SU-DHL-6 (cell line): ENCODE measurements around the gene DTHD1.

Experiments used
- H2AFZ ChIP-seq: fragments of 200-600 bp; sonication (generic); 2 replicates; pipeline ENCODE4 v1.6.1; 2014; ENCODE audit warnings: low read depth, mild to moderate bottlenecking, moderate library complexity, mixed read lengths, antibody characterized with exemption, low read length; ENCODE audit not compliant: severe bottlenecking
- H3F3A ChIP-seq: fragments of 200-600 bp; shearing (Covaris generic); 2 replicates; pipeline ENCODE4 v1.6.0; 2016; ENCODE audit warnings: antibody characterized with exemption, mild to moderate bottlenecking; ENCODE audit not compliant: insufficient read depth
- H3K27ac ChIP-seq: fragments of 200-600 bp; sonication (generic); 2 replicates; pipeline ENCODE4 v1.5.1; 2016; ENCODE audit warnings: low read depth, mild to moderate bottlenecking, low read length, moderate library complexity, mixed read lengths
- H3K27me3 ChIP-seq: fragments of 200-600 bp; sonication (generic), shearing (Covaris generic); 2 replicates; pipeline ENCODE4 v1.6.0; 2014; ENCODE audit warnings: mild to moderate bottlenecking, low read length
- H3K36me3 ChIP-seq: fragments of 200-600 bp; sonication (generic); 2 replicates; pipeline ENCODE4 v1.6.1; 2014; ENCODE audit warnings: mild to moderate bottlenecking, low read length, mixed read lengths
- H3K4me2 ChIP-seq: fragments of 300-600, 200-600 bp; shearing (Covaris generic), sonication (generic); 2 replicates; pipeline ENCODE4 v1.6.0; 2014; ENCODE audit warnings: low read length, low read depth, mild to moderate bottlenecking; ENCODE audit not compliant: poor library complexity, severe bottlenecking
- H3K4me3 ChIP-seq: fragments of 200-600 bp; sonication (generic); 2 replicates; pipeline ENCODE4 v1.5.1; 2014; ENCODE audit warnings: antibody characterized with exemption, low read length, mild to moderate bottlenecking, mixed read lengths; ENCODE audit not compliant: insufficient read depth, poor library complexity, severe bottlenecking
- H3K79me2 ChIP-seq: fragments of 200-600 bp; sonication (generic); 2 replicates; pipeline ENCODE4 v1.6.1; 2014; ENCODE audit warnings: mild to moderate bottlenecking, low read length, moderate library complexity; ENCODE audit not compliant: insufficient read depth
- H3K9ac ChIP-seq: fragments of 200-600 bp; sonication (generic); 2 replicates; pipeline ENCODE4 v1.7.0; 2014; ENCODE audit warnings: mild to moderate bottlenecking, low read length
- H3K9me2 ChIP-seq: fragments of 200-600 bp; sonication (generic); replicated peaks from 2 replicates; pipeline ENCODE4 v1.6.1; 2014; ENCODE audit warnings: low read length; ENCODE audit not compliant: insufficient read depth
- H3K9me3 ChIP-seq: fragments of 200-600 bp; sonication (generic); 2 replicates; pipeline ENCODE4 v1.6.1; 2014; ENCODE audit warnings: low read length, mixed read lengths; ENCODE audit not compliant: insufficient read depth
- H4K20me1 ChIP-seq: fragments of 200-600 bp; sonication (generic); 2 replicates; pipeline ENCODE4 v1.6.1; 2014; ENCODE audit warnings: low read depth, mild to moderate bottlenecking, antibody characterized with exemption, low read length, moderate library complexity, mixed read lengths
- EZH2phosphoT487 ChIP-seq: fragments of 200-600 bp; sonication (generic), shearing (Covaris generic); conservative IDR thresholded peaks from 2 replicates; pipeline ENCODE4 v1.6.1; 2018; ENCODE audit warnings: mild to moderate bottlenecking, antibody characterized with exemption, low read length, moderate library complexity, mixed read lengths
- TF ChIP-seq, protein P1 (sequence below): fragments of 200-600 bp; sonication (generic); IDR thresholded peaks from one replicate; pipeline ENCODE4 v1.5.1; 2017; ENCODE audit warnings: antibody characterized with exemption, mild to moderate bottlenecking, low read length, moderate library complexity; ENCODE audit not compliant: insufficient read depth, poor library complexity, severe bottlenecking

The DTHD1 gene

DNA sequence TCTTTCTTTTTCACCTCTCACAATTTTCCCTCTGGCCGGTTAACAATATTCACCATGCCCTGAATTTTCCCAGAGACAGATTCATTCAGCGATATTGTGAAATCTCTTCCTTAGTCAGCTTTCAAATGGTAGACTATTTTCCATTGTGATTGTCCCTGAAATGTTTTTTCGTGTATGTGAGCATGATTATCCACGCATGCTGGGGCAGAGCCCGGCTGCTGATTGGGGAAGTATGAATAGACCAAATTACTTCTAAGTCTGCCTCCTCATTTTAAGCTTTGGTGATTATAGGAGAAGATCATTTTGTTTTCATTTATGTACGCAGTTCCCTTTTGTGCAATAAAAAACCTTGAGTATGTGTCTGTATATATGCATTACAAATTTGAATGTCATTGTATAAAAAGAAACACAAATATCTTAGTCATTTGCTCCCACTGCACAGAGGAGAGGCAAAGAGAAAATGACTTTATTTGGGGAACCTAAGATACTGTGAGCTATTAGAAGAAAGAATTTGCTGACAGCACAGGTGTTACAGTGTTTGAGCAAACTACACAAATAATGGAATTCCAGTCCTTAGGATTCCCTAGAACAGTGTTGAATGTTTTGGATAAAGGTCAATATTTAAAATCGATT lies 11.3 kb downstream of the DTHD1 start:
- Histone ChIP-seq H3K27me3 (no peaks in the 10 kb centered on the region), H3K9ac (no peak overlapping the region), H3K9me3 (no peaks in the 10 kb centered on the region), H3K36me3 (no peaks in the 10 kb centered on the region), H3K9me2 (no peaks in the 10 kb centered on the region), H3K27ac (no peak overlapping the region), H3K4me2 (no peak overlapping the region), H2AFZ (no peak overlapping the region), H3K4me3 (no peak overlapping the region), H3K79me2 (no peaks in the 10 kb centered on the region), H4K20me1 (no peaks in the 10 kb centered on the region), H3F3A (no peaks in the 10 kb centered on the region)
- TF ChIP-seq, protein P1, sequence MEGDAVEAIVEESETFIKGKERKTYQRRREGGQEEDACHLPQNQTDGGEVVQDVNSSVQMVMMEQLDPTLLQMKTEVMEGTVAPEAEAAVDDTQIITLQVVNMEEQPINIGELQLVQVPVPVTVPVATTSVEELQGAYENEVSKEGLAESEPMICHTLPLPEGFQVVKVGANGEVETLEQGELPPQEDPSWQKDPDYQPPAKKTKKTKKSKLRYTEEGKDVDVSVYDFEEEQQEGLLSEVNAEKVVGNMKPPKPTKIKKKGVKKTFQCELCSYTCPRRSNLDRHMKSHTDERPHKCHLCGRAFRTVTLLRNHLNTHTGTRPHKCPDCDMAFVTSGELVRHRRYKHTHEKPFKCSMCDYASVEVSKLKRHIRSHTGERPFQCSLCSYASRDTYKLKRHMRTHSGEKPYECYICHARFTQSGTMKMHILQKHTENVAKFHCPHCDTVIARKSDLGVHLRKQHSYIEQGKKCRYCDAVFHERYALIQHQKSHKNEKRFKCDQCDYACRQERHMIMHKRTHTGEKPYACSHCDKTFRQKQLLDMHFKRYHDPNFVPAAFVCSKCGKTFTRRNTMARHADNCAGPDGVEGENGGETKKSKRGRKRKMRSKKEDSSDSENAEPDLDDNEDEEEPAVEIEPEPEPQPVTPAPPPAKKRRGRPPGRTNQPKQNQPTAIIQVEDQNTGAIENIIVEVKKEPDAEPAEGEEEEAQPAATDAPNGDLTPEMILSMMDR = no peak
- no peak for TF ChIP-seq EZH2phosphoT487

DNA sequence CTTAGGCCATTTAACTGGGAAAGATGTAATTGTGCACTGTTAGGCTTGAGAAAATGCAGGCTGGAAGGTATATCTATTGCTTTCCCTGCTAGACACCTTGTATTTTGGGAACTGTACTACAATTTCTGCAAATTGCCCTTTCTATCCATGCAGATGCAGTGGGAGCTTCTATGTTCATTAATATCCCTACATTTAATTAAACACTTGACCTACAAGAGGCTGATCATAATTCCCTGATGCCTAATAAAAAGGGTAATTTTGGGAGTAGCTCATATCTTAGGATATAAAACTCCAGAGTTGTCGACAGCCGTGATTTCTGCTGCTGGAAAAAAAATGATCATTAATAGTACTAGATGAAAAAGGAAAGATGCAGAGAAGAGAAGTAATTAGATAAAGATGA lies 19.7 kb downstream of the DTHD1 start:
- Histone ChIP-seq H3K36me3 (no peaks in the 10 kb centered on the region), H3F3A (no peaks in the 10 kb centered on the region), H3K4me3 (no peak overlapping the region), H3K27ac (no peak overlapping the region), H3K9me3 (no peaks in the 10 kb centered on the region), H3K27me3 (no peaks in the 10 kb centered on the region), H4K20me1 (no peaks in the 10 kb centered on the region), H3K4me2 (no peak overlapping the region), H3K9me2 (no peaks in the 10 kb centered on the region), H3K79me2 (no peaks in the 10 kb centered on the region), H2AFZ (no peak overlapping the region), H3K9ac (no peak overlapping the region)
- TF ChIP-seq EZH2phosphoT487 = no peak
- TF ChIP-seq, protein P1 = no peak

DNA sequence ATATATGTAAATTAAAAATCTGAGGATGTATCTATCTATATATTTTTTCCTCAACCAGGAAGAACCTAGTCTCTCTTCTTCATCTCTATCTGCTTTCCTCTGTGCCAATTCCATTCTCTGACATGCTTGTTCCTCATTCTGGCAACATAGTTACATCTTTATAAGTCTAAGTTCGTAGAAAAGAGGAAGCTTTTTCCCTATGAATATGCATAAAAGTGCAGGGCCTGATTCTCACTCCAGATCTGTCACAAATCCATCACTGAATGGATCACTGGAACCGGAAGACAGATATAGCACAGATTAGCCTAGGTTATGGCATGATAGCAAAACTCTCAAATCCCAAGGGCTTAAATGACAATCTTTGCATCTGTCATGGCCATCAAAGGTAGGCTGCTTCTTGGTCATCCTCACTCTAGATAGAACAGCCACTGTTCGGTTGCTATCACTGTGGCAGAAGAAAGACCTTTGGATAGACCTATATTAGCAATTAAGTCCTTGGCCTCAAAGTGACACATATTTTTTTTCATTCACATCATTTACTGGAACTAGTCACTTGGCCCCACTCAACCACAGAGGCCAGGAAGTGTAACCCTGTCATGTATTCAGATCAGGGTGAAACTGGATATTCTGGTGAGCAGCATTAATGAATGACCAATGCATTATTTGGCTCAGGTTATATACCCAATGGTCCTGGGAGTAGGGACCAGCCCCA lies 22.2 kb downstream of the DTHD1 start:
- Histone ChIP-seq H3K9me2 (no peaks in the 10 kb centered on the region), H3K9me3 (no peaks in the 10 kb centered on the region), H3K4me2 (no peak overlapping the region), H3F3A (no peaks in the 10 kb centered on the region), H3K4me3 (no peak overlapping the region), H3K36me3 (no peaks in the 10 kb centered on the region), H3K27ac (no peak overlapping the region), H4K20me1 (no peaks in the 10 kb centered on the region), H2AFZ (no peak overlapping the region), H3K27me3 (no peaks in the 10 kb centered on the region), H3K9ac (no peak overlapping the region), H3K79me2 (no peaks in the 10 kb centered on the region)
- TF ChIP-seq, protein P1 = no peak
- TF ChIP-seq EZH2phosphoT487 = no peak
